ENCODE results near the gene IGIP. TPM values are rescaled to one million over a fixed set of nuclear protein-coding genes. Genes with fewer than 3 reads are reported as not detected.

Gene IGIP
- total RNA-seq, 1 experiment from 2014 or later = 2.5 TPM

GRCh38 chr5:140113699-140114263 lies 12.0 kb upstream of the IGIP start, which contains the start of gene PURA:
TSS of gene PURA (plus strand) at chr5:140114109. CDS start at chr5:140114182, 73 bp downstream.
- Histone ChIP-seq H3K4me3 (ENCODE audit: low read depth, low read length, poor library complexity, severe bottlenecking) (peak within 1 kb of the TSS; percentile 73), H3K36me3 (ENCODE audit: insufficient read depth, low read length, poor library complexity, severe bottlenecking) (no peaks in the 10 kb centered on the region), H3K27me3 (replicated peaks; ENCODE audit: insufficient read depth, low read depth, low read length, poor library complexity) (no peaks in the 10 kb centered on the region), H3K27ac (ENCODE audit: low read depth, low read length, poor library complexity, severe bottlenecking) (peak within 1 kb of the TSS; percentile 87), H3K4me1 (ENCODE audit: insufficient read depth, low read length, poor library complexity, severe bottlenecking) (peaks cover 43% of the 10 kb centered on the region), H3K9me3 (ENCODE audit: low read depth, low read length, poor library complexity, severe bottlenecking) (no peaks in the 10 kb centered on the region)
- intact Hi-C loops (cut with micrococcal nuclease; ENCODE audit: unreplicated experiment) = no loop called here
- TF ChIP-seq EZH2 (IDR thresholded peaks at IDR 0.05; ENCODE audit: borderline replicate concordance, low read depth, low read length, poor library complexity, severe bottlenecking) = no peak
- peak; percentile 33 for TF ChIP-seq CTCF (conservative IDR thresholded peaks at IDR 0.05; ENCODE audit: low read depth, low read length)
- ChIA-PET CTCF (no interaction called here), POLR2A (ENCODE audit: low non-redundant PET) (no interaction called here)
- DNase-seq (ENCODE audit: low spot score) = peak; percentile 97
- BruUV-seq (replicated peaks) = no TSS peak

GRCh38 chr5:140114341-140115185 lies 11.2 kb upstream of the IGIP start:
- no peaks in the 10 kb centered on the region for H3K27me3 ChIP-seq (replicated peaks; ENCODE audit: insufficient read depth, low read depth, low read length, poor library complexity)
- POLR2A ChIA-PET (ENCODE audit: low non-redundant PET) = no interaction called here
- peak overlapping the region; percentile 73 for H3K4me3 ChIP-seq (ENCODE audit: low read depth, low read length, poor library complexity, severe bottlenecking)
- H3K27ac ChIP-seq (ENCODE audit: low read depth, low read length, poor library complexity, severe bottlenecking) = peak overlapping the region; percentile 87
- H3K4me1 ChIP-seq (ENCODE audit: insufficient read depth, low read length, poor library complexity, severe bottlenecking) = peaks cover 37% of the 10 kb centered on the region
- peak; percentile 38 for DNase-seq (ENCODE audit: low spot score)
- intact Hi-C loops (cut with micrococcal nuclease; ENCODE audit: unreplicated experiment) = no loop called here
- CTCF ChIA-PET = no interaction called here
- BruUV-seq (replicated peaks) = no TSS peak
- no peaks in the 10 kb centered on the region for H3K9me3 ChIP-seq (ENCODE audit: low read depth, low read length, poor library complexity, severe bottlenecking)
- H3K36me3 ChIP-seq (ENCODE audit: insufficient read depth, low read length, poor library complexity, severe bottlenecking) = no peaks in the 10 kb centered on the region
- no peak for TF ChIP-seq EZH2 (IDR thresholded peaks at IDR 0.05; ENCODE audit: borderline replicate concordance, low read depth, low read length, poor library complexity, severe bottlenecking)
- no peak for TF ChIP-seq CTCF (conservative IDR thresholded peaks at IDR 0.05; ENCODE audit: low read depth, low read length)

GRCh38 chr5:140115186-140115500 lies 10.6 kb upstream of the IGIP start:
- BruUV-seq (replicated peaks) = no TSS peak
- Histone ChIP-seq H3K9me3 (ENCODE audit: low read depth, low read length, poor library complexity, severe bottlenecking) (no peaks in the 10 kb centered on the region), H3K4me1 (ENCODE audit: insufficient read depth, low read length, poor library complexity, severe bottlenecking) (peaks cover 31% of the 10 kb centered on the region), H3K4me3 (ENCODE audit: low read depth, low read length, poor library complexity, severe bottlenecking) (peak overlapping the region; percentile 73), H3K27ac (ENCODE audit: low read depth, low read length, poor library complexity, severe bottlenecking) (no peak overlapping the region), H3K27me3 (replicated peaks; ENCODE audit: insufficient read depth, low read depth, low read length, poor library complexity) (no peaks in the 10 kb centered on the region), H3K36me3 (ENCODE audit: insufficient read depth, low read length, poor library complexity, severe bottlenecking) (no peaks in the 10 kb centered on the region)
- TF ChIP-seq CTCF (conservative IDR thresholded peaks at IDR 0.05; ENCODE audit: low read depth, low read length) (no peak), EZH2 (IDR thresholded peaks at IDR 0.05; ENCODE audit: borderline replicate concordance, low read depth, low read length, poor library complexity, severe bottlenecking) (no peak)
- CTCF ChIA-PET = no interaction called here
- intact Hi-C loops (cut with micrococcal nuclease; ENCODE audit: unreplicated experiment) = no loop called here
- POLR2A ChIA-PET (ENCODE audit: low non-redundant PET) = no interaction called here
- no peak for DNase-seq (ENCODE audit: low spot score)
